ENCODE data around the gene PPA2.

Gene PPA2

DNA sequence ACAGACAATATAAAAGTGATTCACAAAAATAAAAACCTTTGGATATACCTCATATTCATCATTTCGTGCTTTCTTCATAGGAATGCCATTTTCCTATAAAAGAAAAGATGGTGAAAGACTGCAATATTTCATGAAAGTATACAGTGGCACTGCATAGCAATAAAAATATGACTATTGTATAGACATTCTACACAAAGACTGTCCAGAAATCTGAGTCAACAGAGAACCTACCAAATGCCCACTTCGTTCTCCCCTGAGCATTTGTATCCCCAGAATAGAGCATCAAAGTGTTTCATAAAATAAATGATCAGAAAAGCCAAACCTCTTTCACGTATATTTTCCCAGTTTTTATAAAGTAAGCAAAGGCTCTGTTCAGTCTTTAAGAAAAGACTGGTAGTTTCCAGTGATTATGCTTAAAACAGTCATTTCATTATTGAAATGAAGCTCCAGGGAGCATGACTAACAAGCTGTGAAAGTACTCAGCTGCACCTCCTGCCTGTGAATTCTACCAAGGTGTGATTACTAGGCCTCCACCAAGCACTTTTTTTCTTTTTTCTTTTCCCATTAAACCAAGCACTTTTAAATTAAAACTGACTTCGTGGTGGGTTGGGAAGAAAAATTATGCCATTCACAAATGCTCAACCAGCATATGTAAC is 20.2 kb downstream of the PPA2 start:
- Histone ChIP-seq H3K4me3 (ENCODE audit: low read length) (no peak overlapping the region), H3K9me3 (ENCODE audit: control insufficient read depth, insufficient read depth, low read length) (no peaks in the 10 kb centered on the region), H3K27ac (ENCODE audit: low read depth, low read length) (no peak overlapping the region), H3F3A (ENCODE audit: control insufficient read depth, insufficient read depth) (no peaks in the 10 kb centered on the region), H3K79me2 (ENCODE audit: control insufficient read depth, low read length) (peaks cover 5% of the 10 kb centered on the region; the same call in 1 of the 2 replicates), H4K20me1 (ENCODE audit: control insufficient read depth, insufficient read depth, low read depth, low read length) (no peaks in the 10 kb centered on the region), H3K4me2 (ENCODE audit: low read length) (no peak overlapping the region), H3K27me3 (ENCODE audit: control insufficient read depth, low read length) (no peaks in the 10 kb centered on the region), H3K4me1 (ENCODE audit: control insufficient read depth, low read length) (no peaks in the 10 kb centered on the region; the same call in 1 of the 2 replicates), H3K36me3 (ENCODE audit: control insufficient read depth, low read length) (peaks cover 23% of the 10 kb centered on the region), H3K9me2 (replicated peaks; ENCODE audit: control insufficient read depth, low read length) (no peaks in the 10 kb centered on the region)
- no peak for TF ChIP-seq EZH2phosphoT487 (IDR thresholded peaks at IDR 0.05; ENCODE audit: borderline replicate concordance, low read length)
- TF ChIP-seq, protein P1, sequence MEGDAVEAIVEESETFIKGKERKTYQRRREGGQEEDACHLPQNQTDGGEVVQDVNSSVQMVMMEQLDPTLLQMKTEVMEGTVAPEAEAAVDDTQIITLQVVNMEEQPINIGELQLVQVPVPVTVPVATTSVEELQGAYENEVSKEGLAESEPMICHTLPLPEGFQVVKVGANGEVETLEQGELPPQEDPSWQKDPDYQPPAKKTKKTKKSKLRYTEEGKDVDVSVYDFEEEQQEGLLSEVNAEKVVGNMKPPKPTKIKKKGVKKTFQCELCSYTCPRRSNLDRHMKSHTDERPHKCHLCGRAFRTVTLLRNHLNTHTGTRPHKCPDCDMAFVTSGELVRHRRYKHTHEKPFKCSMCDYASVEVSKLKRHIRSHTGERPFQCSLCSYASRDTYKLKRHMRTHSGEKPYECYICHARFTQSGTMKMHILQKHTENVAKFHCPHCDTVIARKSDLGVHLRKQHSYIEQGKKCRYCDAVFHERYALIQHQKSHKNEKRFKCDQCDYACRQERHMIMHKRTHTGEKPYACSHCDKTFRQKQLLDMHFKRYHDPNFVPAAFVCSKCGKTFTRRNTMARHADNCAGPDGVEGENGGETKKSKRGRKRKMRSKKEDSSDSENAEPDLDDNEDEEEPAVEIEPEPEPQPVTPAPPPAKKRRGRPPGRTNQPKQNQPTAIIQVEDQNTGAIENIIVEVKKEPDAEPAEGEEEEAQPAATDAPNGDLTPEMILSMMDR (IDR thresholded peaks at IDR 0.05; ENCODE audit: low read depth, low read length, poor library complexity, severe bottlenecking) = no peak

DNA sequence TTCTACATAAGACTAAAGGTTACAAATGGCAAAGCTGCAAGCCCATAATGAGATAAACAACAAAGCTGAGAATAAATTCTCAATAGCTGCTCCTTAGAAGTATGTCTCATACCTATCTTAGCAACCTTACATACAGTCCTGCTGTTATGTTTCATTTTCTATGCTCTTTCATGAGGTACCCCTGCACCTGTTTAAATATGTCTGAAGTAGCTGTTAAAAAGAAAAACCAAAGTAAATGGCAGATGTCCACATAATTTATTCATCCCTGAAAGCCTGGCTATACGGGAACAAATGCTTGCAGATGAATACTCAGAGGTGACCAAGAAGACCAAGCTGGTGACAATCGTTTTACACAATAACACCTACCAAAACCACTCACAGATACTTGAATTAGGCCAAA is 22.5 kb downstream of the PPA2 start:
- no peaks in the 10 kb centered on the region for H3F3A ChIP-seq (ENCODE audit: control insufficient read depth, insufficient read depth)
- H3K36me3 ChIP-seq (ENCODE audit: control insufficient read depth, low read length) = peaks cover 20% of the 10 kb centered on the region
- no peaks in the 10 kb centered on the region for H3K79me2 ChIP-seq (ENCODE audit: control insufficient read depth, low read length)

DNA sequence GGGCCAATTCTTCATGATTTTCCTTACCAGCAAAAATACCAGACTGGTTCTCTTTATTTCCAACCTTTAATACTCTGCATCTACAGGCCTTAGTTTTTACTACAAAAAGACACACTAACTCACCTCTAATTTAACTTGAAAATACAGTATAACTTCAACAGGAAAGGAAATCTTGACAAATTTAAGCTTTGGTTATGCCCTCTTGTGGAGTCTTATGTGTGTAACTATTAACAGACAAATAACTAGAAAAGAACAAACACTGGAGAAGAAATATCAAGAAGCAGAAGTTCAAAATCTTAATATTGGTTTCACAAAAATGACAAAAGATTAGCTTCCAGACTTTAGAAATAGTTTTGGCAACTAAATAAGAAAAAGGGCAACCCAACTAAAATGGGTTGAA is 33.0 kb downstream of the PPA2 start:
- peaks cover 12% of the 10 kb centered on the region for H3K4me1 ChIP-seq (ENCODE audit: control insufficient read depth, low read length)
- H3K9me2 ChIP-seq (replicated peaks; ENCODE audit: control insufficient read depth, low read length) = no peaks in the 10 kb centered on the region
- no peaks in the 10 kb centered on the region for H3K79me2 ChIP-seq (ENCODE audit: control insufficient read depth, low read length)
- no peak overlapping the region for H3K4me3 ChIP-seq (ENCODE audit: low read length)
- TF ChIP-seq, protein P1 (IDR thresholded peaks at IDR 0.05; ENCODE audit: low read depth, low read length, poor library complexity, severe bottlenecking) = peak; percentile 25
- TF ChIP-seq EZH2phosphoT487 (IDR thresholded peaks at IDR 0.05; ENCODE audit: borderline replicate concordance, low read length) = no peak
- H3K9me3 ChIP-seq (ENCODE audit: control insufficient read depth, insufficient read depth, low read length) = no peaks in the 10 kb centered on the region
- no peak overlapping the region for H3K4me2 ChIP-seq (ENCODE audit: low read length)
- H3K27me3 ChIP-seq (ENCODE audit: control insufficient read depth, low read length) = no peaks in the 10 kb centered on the region
- peaks cover 35% of the 10 kb centered on the region for H3K36me3 ChIP-seq (ENCODE audit: control insufficient read depth, low read length)
- H4K20me1 ChIP-seq (ENCODE audit: control insufficient read depth, insufficient read depth, low read depth, low read length) = no peaks in the 10 kb centered on the region; the same call in 1 of the 2 replicates
- peaks cover 6% of the 10 kb centered on the region; the same call in 1 of the 2 replicates for H3F3A ChIP-seq (ENCODE audit: control insufficient read depth, insufficient read depth)
- no peak overlapping the region for H3K27ac ChIP-seq (ENCODE audit: low read depth, low read length)

More for the DNA sequence above, 22.5 kb downstream of the PPA2 start:
- H3K27me3 ChIP-seq (ENCODE audit: control insufficient read depth, low read length) = no peaks in the 10 kb centered on the region
- TF ChIP-seq, protein P1 (IDR thresholded peaks at IDR 0.05; ENCODE audit: low read depth, low read length, poor library complexity, severe bottlenecking) = no peak
- no peak for TF ChIP-seq EZH2phosphoT487 (IDR thresholded peaks at IDR 0.05; ENCODE audit: borderline replicate concordance, low read length)
- no peak overlapping the region for H3K4me3 ChIP-seq (ENCODE audit: low read length)
- H3K27ac ChIP-seq (ENCODE audit: low read depth, low read length) = no peak overlapping the region
- H3K9me3 ChIP-seq (ENCODE audit: control insufficient read depth, insufficient read depth, low read length) = no peaks in the 10 kb centered on the region
- H3K9me2 ChIP-seq (replicated peaks; ENCODE audit: control insufficient read depth, low read length) = no peaks in the 10 kb centered on the region
- no peaks in the 10 kb centered on the region for H4K20me1 ChIP-seq (ENCODE audit: control insufficient read depth, insufficient read depth, low read depth, low read length)
- H3K4me2 ChIP-seq (ENCODE audit: low read length) = no peak overlapping the region
- no peaks in the 10 kb centered on the region; the same call in 1 of the 2 replicates for H3K4me1 ChIP-seq (ENCODE audit: control insufficient read depth, low read length)

Measured in DOHH2 (cell line).